HG02763 (cell line): Measurements from ENCODE around the gene RARA.

Source experiments
- ATAC-seq: cut with Tn5 transposase; IDR thresholded peaks from one replicate; pipeline ENCODE4 v1.9.1; 2021; ENCODE audit warnings: mild to moderate bottlenecking, moderate library complexity; ENCODE audit not compliant: unreplicated experiment

RARA gene

DNA sequence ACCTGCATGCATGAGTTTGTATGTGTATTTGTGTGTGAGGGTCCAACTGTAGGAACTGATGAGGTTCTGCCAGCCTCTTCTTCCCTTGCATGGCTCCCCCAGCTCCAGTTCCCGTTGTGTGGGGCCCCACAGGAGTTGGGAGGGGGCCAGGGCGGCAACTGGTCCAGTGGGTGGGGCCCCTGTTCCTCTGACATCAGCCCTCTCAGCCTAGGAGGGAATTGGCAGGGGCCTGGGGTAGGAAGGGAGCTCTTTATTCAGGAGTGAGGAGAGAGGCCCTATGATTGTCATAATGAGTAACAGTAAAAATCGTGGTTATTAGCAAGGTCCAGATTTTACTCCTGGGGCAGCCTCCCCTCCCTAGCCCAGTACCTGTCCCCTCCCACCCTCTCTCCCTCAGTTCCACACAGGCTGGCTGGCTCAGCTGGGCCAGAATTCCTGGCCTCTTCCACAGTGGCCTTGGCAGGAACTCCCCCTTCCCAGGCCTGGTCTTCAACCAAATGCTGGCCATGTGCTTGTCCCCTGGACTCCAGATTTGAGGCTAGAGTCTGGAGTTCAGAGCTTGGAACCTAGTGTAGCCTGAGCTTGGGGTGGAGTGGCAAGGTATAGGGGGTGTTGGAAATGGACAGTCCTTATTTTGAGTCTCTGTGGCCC, 18.9 kb downstream of the RARA start:
- ATAC-seq: no peak

DNA sequence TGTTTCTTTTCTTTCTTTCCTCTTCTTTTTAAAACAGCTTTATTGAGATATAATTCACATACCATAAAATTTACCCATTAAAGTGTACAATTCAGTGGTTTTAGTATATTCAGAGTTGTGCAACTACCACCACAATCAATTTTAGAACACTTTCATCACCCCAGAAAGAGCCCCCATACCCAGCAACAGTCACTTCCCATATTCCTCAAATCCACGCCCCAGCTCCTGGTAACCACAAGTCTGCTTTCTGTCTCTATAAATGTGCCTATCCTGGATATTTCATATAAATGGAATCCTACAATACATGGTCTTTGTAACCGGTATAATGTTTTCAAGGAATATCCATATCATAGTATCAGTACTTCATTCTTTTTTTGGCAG, 19.4 kb downstream of the RARA start:
- no peak for ATAC-seq

DNA sequence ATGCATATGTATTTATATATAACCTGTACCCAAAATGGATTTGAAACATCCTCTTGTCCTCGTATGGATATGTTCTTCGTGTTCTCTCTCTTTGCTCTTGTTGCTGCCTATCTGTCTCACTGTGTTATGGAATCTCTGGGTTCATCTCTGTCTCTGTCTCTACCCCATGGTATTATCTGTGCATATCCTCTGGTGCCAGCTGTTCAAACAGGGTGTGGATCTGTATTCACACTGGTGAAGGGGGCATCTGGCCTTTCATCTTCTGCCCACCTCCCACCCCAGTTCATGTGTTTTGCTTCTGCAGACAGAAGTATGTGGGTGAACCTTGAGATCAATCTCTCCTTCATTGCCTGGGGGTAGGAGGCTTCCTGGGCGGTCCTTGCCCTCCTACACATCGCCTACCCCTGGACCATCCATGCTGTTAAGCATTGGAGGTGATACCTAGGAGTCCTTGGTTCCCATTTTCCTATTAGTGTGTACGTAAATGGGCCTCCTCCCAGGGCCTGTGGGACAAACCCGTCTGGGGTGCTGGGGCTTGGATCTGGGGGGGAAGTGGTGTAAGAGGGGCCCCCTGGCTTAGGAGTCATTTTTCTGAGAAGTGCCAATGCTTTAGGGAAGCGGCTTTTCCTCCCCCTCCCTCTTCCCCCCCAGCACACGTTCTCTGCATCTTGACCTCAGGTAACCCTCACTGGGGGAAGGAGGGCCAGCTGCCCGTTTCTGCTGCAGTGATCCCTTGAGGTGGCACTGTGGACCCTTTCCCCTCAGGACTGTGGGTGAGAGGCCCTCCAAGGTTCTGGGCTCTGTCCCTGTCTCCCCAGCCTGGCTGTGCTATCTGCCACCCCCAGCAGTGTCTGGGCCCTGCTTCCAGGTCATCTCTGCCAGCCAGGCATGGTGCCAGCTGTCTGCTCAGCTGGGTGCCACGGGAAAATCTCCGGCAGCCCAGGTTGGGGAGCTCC, 21.1 kb downstream of the RARA start:
- ATAC-seq: no peak

DNA sequence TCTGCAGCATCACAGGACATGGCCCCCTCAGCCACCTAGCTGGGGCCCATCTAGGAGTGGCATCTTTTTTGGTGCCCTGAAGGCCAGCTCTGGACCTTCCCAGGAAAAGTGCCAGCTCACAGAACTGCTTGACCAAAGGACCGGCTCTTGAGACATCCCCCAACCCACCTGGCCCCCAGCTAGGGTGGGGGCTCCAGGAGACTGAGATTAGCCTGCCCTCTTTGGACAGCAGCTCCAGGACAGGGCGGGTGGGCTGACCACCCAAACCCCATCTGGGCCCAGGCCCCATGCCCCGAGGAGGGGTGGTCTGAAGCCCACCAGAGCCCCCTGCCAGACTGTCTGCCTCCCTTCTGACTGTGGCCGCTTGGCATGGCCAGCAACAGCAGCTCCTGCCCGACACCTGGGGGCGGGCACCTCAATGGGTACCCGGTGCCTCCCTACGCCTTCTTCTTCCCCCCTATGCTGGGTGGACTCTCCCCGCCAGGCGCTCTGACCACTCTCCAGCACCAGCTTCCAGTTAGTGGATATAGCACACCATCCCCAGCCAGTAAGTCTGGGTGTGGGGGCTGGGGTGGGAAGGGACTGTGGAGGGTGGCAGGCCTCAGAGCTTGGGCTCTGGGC, 22.0 kb downstream of the RARA start:
- ATAC-seq: no peak

DNA sequence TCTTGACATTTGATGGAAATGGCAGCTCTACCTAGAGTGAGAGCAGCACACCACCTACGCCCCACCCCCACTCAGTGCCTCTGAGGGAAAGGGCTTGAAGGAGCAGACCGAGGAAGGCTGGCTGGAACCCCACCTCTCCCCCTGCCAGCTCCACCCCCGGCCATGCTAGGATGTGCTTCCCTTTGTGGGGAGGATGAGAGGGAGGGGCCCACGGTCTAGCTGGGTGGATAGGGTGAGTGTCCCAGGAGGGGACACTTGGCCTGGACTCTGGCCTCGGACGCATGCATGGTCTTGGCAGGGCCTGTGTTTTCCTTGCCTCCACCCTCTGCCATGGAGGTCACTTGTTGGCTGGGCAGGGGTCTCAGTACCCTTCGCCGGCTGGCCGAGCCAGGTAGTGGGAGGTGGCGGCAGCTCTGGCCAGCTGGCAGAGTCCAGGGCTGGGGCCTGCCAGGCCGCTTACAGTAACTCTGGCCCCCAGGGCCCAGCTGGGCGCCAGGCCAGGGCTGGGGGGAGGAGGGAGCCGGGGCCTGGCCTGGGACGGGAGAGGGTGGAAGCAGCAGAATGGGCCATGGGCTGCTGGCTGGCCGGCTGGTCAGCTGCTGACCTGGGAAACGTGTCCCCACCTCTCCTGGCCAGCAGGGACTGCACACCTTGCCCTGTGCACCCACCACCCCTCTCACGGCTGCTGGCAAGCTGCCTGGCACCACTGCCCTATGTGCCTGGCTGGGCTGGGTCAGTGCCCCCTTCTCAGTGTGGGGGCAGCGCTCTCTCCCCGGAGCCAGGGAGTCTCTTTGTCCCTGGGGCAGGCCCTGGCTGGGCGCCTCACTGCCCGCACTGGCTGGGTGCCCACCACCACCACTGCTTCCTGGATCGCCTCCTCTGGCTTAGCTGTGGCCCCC, 23.0 kb downstream of the RARA start:
- no peak for ATAC-seq

DNA sequence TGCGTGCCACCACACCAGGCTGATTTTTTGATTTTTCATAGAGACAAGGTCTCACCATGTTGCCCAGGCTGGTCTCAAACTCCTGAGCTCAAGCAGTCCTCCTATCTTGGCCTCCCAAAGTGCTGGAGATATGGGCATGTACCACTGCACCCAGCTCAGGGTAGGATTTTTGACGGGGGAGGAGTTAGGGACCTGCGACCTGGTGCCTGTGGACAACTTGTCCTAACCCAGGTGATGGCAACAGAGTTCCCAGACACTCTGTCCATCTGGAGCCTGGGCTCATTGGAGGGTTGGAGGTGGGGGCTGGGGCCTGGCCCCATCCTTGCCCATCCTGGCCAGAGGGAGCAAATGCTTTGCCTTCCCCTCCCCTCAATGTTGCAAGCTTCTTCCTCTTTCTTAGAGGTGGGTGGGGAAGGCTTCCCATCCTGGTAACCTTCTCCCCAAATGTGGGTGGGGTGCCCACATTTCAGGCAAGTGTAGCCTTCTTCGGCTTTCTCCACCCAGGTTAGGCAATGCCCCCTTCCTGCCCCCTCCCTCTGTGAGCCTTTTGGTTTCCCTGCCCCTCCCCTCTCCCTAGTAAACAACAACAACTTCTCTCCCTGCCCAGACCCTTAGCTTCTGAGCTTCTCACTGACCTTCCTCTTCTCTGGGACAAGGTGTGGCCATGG, 24.9 kb downstream of the RARA start:
- no peak for ATAC-seq

DNA sequence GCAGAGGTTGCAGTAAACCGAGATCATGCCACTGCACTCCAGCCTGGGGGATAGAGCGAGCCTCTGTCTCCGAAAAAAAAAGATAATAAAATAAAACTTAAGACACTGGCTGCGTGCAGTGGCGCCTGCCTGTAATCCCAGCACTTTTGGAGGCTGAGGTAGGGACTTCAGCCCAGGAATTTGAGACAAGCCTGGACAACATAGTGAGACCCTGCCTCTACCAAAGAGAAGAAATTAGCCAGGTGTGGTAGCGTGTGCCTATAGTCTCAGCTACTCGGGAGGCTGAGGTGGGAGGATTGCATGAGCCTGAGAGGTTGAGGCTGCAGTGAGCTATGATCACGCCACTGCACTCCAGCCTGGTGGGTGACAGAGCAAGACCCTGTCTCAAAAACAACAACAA, 26.6 kb downstream of the RARA start:
- ATAC-seq: no peak

DNA sequence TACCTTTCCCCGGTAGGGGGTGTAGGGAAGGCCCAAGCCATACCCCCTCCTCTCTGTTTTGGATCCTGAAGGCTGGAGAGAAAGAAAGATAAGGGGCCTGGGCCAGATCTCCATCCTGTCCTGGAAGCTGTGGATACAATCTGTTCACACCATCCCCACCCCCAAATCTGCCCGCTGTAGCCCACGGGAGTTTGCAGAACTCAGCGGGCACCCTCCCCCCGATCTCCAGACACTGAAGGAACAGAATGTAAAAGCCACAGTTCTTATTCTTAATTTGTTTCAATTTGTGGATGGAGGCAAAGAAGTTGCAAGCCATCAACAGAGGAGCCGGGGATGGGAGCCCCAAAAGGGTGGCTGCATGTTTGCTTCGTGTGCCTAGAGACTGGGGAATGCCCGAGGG, 28.4 kb downstream of the RARA start:
- ATAC-seq: no peak

DNA sequence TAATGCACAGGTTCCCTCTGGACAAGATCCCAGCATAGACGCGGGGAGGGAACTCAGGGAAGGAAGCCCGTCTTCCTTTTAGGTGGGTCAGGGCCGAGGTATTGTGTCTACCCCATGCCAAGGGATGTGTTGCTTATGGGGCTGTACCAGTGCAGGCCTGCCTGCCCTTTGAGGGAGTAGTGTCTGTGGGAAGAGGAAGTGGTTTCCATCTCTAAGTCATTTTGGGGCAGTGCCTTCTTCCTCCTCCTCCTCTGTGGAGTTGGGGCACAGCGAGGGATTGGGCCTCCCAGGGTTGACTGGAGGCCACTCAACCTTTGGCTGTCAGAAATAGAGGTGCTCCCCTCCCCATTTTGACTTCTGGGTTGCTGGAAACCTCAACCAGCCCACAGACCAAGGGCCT, 29.1 kb downstream of the RARA start:
- no peak for ATAC-seq

DNA sequence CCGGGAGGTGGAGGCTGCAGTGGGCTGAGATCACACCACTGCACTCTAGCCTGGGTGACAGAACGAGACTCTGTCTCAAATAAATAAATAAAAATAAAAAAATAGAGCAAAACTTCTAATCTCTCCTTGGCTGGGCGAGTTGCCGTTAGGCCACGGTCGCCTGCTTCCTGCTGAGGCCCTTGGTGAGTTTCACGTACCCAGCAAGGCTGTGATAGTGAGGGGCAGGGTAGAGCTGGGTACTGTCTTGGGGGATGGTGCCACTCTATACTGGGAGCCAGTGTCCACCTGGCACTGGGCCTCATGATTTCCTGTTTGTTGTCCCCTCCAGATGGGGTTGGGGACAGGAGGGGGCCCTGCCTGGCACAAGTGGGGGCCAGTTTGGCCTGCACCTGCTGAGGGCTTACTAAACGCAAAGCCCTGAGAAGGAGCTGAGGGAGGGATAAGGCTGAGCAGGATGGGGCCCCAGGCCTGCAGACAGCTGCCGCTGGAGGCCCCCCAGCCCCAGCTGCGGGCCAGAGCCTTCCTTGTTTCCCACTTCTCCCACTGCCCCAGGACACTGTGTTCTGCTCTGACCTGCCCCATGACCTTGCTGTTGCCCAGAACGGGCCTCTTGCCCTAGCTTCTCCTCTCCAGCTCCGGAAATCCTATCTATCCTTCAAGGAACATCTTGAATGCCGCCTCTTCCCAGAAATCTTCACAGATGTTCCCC, 30.1 kb downstream of the RARA start:
- no peak for ATAC-seq

DNA sequence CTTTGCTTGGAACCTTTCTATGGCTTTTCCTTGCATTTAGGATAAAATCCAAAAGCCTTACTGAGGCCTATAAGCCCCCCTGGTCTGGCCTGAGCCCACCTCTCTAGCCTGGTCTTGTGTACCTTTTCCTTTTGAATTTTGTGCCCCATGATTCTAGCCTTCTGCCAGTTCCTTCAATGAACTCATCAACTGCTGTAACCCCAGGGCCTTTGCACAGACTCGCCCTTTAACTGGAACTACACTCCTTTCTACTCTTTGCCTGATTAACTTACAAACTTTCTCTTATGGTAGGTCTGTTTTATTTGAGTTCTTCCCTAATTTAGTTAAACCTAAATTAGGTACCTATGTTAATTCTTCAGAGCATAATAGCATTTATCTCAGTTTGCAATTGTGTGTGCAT, 31.3 kb downstream of the RARA start:
- ATAC-seq: no peak

DNA sequence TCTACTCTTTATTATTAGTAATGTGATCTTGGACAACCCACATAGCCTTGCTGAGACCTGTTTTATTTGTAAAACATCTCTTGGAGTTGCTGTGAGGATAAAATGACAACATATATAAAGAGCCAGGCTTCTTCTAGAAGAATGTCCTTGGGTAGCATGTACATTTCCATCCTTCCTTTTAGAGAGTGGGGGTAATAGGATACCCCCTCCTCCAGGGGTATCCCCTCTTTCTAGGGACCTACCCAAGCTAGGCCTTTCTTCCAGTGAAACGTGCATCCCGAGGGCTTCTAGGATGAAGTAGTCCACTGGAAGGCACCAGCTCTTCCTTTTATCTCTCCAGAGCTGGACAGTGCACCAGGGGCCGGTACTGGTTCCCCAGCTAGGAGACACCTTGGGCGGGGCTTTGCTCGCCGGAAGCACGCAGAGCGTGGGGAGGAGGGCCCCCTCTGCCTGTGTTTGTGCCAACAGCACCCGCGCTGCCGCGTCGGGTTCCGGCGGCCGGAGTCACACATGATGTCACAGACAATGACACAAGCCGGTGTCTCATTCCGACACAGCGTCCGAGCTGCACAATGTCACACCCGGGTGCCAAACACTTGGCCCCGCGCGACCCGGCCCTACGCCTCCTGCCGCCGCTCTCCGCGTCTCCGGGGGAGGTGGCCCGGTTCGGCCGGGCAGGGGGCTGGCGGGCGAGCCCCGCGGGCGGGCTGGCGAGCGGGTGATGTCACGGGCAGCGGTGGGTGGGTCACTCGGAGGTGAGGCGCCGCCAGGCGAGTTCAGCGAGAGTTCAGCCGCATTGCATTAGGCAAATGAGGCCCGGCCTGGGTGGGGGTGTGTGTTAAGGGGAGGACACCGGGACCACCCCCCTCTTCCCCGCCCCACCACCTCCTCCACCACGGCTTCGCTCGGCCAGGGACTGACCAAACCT, 32.2 kb downstream of the RARA start:
- ATAC-seq: peak; percentile 62

DNA sequence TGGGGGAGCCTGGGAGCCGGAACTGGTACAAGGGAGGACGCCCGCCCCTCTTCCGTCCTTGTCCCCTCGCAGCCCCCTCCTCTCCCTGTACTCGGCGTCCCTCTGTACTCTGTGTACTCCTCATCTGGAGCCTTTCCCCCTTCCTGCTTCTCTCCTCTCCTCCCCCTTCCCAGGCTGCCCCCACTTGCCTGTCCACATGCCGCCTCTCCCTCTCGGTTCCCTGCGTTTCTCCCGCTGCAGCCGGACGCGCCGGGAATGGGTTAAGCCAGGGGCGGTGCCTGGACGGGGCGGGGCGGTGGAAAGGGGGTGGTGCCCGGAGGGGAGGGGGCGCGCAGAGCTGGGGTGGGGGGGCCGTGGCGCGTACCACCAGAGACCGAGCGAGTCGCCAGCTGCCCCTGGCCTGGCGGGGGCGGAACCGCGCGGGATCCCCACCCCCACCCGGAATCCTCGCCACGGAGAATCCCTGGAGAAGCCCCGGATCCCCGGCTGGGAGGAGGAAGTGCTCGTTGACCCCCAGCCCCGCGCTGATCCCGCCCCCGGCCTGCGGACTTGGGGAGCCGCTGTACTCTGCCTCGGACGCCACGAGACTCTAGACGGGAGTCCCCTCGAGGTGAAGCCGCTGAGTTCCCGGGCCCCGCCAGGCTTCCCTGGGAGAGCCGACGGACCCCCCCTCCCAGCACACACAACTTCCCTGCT, 33.0 kb downstream of the RARA start:
- ATAC-seq: no peak

DNA sequence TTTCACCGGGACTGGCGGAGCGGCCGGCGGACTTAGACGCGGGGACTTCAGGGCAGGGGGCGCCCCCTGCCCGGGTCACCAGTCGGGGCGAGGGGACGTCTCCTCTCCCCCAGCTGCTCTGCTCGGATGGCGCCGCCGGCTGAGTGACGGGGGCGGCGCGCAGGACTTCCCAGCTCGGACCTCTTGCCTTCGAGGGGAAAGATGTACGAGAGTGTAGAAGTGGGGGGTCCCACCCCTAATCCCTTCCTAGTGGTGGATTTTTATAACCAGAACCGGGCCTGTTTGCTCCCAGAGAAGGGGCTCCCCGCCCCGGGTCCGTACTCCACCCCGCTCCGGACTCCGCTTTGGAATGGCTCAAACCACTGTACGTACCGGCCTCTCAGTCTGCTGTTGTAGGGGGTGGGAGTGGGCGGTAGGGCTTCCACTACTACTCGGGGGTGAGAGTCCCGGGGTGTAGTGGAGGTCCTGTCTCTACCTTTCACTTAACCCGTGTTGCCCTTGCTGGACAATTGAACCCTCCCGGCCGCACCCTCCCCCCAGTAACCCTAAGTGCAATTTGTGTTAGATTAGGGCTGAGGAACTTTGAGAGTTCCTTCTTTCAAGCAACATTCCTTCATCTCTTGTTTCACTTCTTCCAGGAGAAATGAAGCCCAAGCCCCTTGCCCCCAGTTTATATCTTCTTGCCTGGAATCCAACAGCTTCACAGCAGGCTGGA, 33.7 kb downstream of the RARA start:
- no peak for ATAC-seq

DNA sequence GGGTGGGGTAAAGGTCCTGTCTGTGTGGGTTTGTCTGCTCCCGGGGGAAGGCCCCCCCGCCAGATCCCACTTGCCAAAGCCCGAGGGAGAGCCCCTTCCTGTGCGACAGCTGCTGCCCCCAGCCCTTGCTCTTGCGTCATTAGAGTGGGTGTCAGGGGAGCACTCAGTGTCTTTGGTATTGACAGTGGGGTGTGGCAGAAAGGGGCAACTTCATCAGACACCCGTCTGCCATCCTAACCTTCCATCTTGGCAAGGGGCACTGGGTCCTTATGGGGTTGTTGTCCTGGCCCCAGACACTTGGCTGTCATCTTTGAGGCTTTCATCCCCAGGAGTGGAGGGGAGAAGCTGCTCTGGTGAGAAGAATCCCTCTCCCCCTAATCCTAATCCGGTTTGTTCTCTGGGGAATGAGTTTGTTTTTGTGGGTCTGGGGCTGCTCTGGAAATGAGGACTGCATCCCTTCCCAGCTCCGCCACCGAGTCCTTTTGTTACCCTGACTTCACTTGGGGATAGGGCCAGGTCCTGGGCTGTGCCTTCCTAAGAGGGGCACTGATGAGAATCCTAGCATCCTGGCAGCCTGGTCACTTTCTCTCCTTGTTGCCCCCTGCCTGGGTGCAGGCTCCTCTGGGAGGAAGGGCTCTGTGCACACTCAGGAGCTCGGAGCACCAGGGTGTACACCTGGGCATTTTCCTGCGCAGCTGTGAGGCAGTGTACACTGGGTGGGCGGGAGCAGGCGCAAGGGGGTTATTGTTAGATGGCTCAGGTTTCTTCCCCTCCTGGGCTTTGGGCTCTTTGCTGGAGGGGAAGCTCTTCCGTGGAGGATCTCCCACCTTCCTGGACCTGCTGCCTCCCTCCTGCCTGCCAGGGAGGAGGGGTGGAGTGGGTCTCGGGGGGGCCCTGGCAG, 34.5 kb downstream of the RARA start:
- ATAC-seq: no peak

DNA sequence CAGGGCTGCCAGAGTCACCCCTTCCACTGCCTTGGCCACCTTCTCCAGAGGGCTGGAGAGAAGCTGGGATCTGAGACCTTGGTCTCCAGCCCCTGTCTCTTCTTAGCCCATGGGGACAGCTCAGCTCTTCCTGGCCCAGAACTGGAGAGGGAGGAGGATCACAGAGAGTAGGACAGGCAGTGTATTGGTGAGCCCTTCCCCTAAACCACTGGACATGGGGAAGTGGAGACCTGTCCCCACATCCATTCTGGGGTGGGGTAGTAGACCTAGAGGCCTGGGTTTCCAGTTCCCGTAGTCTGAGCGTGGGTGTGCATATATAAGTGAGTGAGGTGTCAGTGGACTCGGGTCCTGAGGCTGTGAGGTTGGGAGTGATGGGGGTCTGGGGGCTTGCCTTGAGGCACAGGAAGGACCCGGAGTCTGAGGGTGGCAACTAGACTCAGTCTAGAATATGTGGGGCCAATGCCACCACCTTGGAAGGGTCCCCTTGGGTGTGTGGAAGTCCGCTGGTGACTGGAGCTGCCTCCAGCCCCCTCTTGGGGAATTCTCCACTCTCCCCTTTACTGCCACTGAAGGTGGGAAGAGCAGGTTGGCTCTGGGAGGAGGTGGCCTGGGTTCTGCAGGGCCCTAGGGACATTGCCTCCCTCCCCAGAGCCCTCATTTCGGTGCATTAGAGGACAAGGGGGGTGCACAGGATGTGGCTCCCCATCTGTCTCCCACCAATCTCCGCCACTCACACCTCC, 35.6 kb downstream of the RARA start:
- ATAC-seq: no peak
